MCF 10A (cell line): ENCODE measurements around the gene RHOJ. TPM values are rescaled to one million over a fixed set of nuclear protein-coding genes. Genes with fewer than 3 reads are reported as not detected.

ENCODE experiments used
- BruUV-seq: library from RNA; stranded (reverse); fragments of 400-500 nt; replicated peaks from 2 replicates; lab custom pipeline; 2021; lab: Mats Ljungman, UMichigan
- CTCF ChIA-PET: fragments of 300-600 bp; sonication (Branson Sonifier 250); formaldehyde crosslinking; extraction: SDS; loops from one replicate; lab custom pipeline; 2021; ENCODE audit warnings: antibody characterized with exemption, inconsistent platforms; lab: Yijun Ruan, JAX
- POLR2A ChIA-PET: fragments of 300-600, 350-650 bp; sonication (Branson Sonifier 250); formaldehyde crosslinking; extraction: SDS; loops from one replicate; lab custom pipeline; 2020; ENCODE audit warnings: antibody characterized with exemption, inconsistent platforms; lab: Yijun Ruan, JAX
- DNase-seq: peaks from one replicate; pipeline ENCODE4 v3.0.0-alpha.2; 2018; ENCODE audit not compliant: unreplicated experiment
- H3K27ac Mint-ChIP-seq: one replicate; pipeline ENCODE4 v1.8.0; 2022; ENCODE audit warnings: mild to moderate bottlenecking, low read depth, mixed read lengths; ENCODE audit not compliant: unreplicated experiment
- H3K27me3 Mint-ChIP-seq: one replicate; pipeline ENCODE4 v1.8.0; 2022; ENCODE audit warnings: mixed read lengths; ENCODE audit not compliant: insufficient read depth, unreplicated experiment
- H3K36me3 Mint-ChIP-seq: one replicate; pipeline ENCODE4 v1.8.0; 2022; ENCODE audit warnings: mild to moderate bottlenecking, moderate library complexity, mixed read lengths; ENCODE audit not compliant: insufficient read depth, unreplicated experiment
- H3K4me1 Mint-ChIP-seq: one replicate; pipeline ENCODE4 v1.8.0; 2022; ENCODE audit warnings: mixed read lengths; ENCODE audit not compliant: insufficient read depth, unreplicated experiment
- H3K4me3 Mint-ChIP-seq: one replicate; pipeline ENCODE4 v1.8.0; 2022; ENCODE audit warnings: mild to moderate bottlenecking, moderate library complexity, mixed read lengths; ENCODE audit not compliant: unreplicated experiment
- H3K9me3 Mint-ChIP-seq: one replicate; pipeline ENCODE4 v1.8.0; 2022; ENCODE audit warnings: mixed read lengths; ENCODE audit not compliant: unreplicated experiment
- CTCF ChIP-seq: fragments of 200-600 bp; IDR thresholded peaks from one replicate; pipeline ENCODE4 v1.8.0; 2022; ENCODE audit warnings: antibody characterized with exemption, mild to moderate bottlenecking; ENCODE audit not compliant: unreplicated experiment
- intact Hi-C: fragments of 100-400 bp; cut with micrococcal nuclease; formaldehyde crosslinking; loops from 2 replicates; pipeline ENCODE4 v1.14.1; 2022
- total RNA-seq: library from RNA; stranded (reverse); gene quantifications from 2 replicates; pipeline ENCODE4 v1.2.3, GENCODE V29; 2022

RHOJ gene
- total RNA-seq, 1 experiment from 2014 or later, result not detected

- Mint-ChIP-seq H3K27me3 (no peaks in the 10 kb centered on the region), H3K4me1 (no peaks in the 10 kb centered on the region), H3K9me3 (no peaks in the 10 kb centered on the region), H3K27ac (no peak overlapping the region), H3K4me3 (no peak overlapping the region), H3K36me3 (no peaks in the 10 kb centered on the region)
- ChIA-PET POLR2A (no interaction called here), CTCF (interaction anchor here (0.6 to 2.7 kb wide), 10 partner anchors 32 to 1118 kb away, joined by 3 to 13 read pairs (median 3); no protein-coding TSS in a partner anchor)
- intact Hi-C loops, result no loop called here
- no peak for TF ChIP-seq CTCF
- DNase-seq, result no peak
- no TSS peak for BruUV-seq
These were observed 69.7 kb downstream of the RHOJ start for GRCh38 chr14:63273717-63274655.

GRCh38 chr14:63275611-63276010 is 71.4 kb downstream of the RHOJ start:
- H3K36me3 Mint-ChIP-seq, result no peaks in the 10 kb centered on the region
- H3K27me3 Mint-ChIP-seq, result no peaks in the 10 kb centered on the region
- no peak overlapping the region for H3K27ac Mint-ChIP-seq
- CTCF ChIA-PET, result interaction anchor here (0.8 to 6.6 kb wide), 10 partner anchors 11 to 1382 kb away, joined by 3 to 62 read pairs (median 6); no protein-coding TSS in a partner anchor
- no peak for TF ChIP-seq CTCF
- no peak for DNase-seq
- no peak overlapping the region for H3K4me3 Mint-ChIP-seq
- no peaks in the 10 kb centered on the region for H3K9me3 Mint-ChIP-seq
- intact Hi-C loops, result loop anchor here (1.0 kb wide), 4 partner anchors 101 to 1112 kb away; no protein-coding TSS in a partner anchor
- no TSS peak for BruUV-seq
- POLR2A ChIA-PET, result no interaction called here
- H3K4me1 Mint-ChIP-seq, result no peaks in the 10 kb centered on the region

- Mint-ChIP-seq H3K9me3 (no peaks in the 10 kb centered on the region), H3K36me3 (no peaks in the 10 kb centered on the region), H3K27me3 (no peaks in the 10 kb centered on the region), H3K27ac (no peak overlapping the region), H3K4me1 (no peaks in the 10 kb centered on the region), H3K4me3 (no peak overlapping the region)
- intact Hi-C loops, result loop anchor here (1.0 kb wide), 4 partner anchors 102 to 1113 kb away; no protein-coding TSS in a partner anchor
- TF ChIP-seq CTCF, result no peak
- BruUV-seq, result no TSS peak
- CTCF ChIA-PET, result interaction anchor here (0.5 to 6.6 kb wide), 11 partner anchors 11 to 1383 kb away, joined by 3 to 62 read pairs (median 6); no protein-coding TSS in a partner anchor
- no peak for DNase-seq
- POLR2A ChIA-PET, result no interaction called here
These were observed 71.8 kb downstream of the RHOJ start for GRCh38 chr14:63276016-63276415.
